ENCODE results near the gene NTNG2.

Gene NTNG2

DNA sequence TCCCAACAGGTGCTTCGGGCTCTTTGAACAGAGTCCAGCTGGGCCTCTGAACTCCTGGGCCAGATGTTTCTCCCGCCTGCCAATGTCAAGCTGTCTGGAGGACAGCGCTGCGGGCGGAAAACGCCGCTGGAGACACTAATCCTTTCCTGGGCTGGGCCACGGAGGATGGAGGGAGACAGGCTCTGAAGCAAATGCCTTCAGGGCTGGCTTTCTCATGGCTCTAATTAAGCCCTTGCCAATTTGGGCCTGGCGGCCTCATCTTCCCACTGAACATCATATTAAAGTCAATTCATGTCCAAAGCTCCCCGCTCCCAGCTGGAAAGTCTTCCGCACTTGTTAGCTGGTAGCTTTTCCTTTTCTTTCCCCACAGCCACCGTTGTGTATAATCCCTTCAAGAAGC is 72.7 kb downstream of the NTNG2 start:
- DNase-seq (ENCODE audit: insufficient read length, low spot score) (no peak), FAIRE-seq (no peak)
- no peak for TF ChIP-seq POLR2A (IDR thresholded peaks at IDR 0.05; ENCODE audit: low read depth, low read length)

DNA sequence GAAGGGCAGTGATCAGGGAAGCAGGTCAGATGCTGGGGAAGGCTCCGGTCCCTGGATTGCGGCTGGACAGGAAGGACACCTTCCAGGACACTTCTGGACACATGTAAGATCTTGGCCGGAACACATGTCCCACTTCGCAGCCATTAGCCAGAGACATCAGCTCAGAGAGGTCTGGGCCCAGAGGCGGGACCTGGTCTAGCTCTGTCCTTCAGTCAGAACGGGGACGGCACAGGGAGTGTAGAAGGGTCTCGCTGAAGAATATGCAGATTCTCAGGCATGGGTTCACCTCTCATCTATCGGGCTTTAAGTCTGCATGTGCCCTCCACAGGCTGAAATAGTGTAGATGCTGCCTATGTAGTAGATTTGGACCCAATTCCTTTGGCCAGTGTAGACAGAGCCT is 73.3 kb downstream of the NTNG2 start:
- DNase-seq (ENCODE audit: insufficient read length, low spot score) (no peak), FAIRE-seq (no peak)
- TF ChIP-seq POLR2A (IDR thresholded peaks at IDR 0.05; ENCODE audit: low read depth, low read length): no peak

DNA sequence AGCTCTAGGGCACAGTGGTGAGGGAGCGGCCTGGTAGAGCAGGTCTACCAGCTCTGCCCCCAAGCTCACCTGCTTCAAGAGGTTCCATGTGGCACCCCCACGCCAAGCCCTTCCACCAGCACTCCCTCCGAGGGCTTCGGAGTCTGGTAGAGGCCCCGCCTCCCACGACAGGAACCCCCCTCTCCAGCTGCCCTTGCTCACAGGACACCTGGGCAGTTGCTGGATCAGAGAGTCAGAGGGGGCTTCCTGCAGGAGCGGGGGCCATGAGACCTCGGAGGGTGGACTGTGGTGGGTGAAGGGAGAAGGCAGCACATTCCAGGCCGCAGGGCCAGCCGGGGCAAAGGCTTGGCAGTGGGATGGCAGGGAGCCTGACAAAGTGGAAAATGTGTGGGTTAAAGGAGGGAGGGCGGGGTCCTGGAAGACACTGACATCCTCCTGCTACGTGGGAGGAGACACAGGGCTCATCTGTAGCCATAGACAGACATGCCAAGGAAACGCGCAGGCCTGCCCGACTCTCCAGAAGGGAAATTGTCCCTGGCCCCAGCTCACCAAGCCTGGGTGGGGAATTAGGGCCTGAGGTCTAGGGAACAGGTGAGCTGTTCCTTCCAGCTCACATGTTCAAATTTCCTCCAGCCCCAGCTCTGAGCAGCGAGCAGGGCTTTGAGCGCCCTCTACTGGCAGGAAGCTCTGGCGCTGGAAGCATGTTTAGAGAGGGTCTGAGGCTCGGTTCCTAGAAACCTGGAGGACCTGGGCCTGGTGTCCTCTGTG is 74.2 kb downstream of the NTNG2 start:
- DNase-seq (ENCODE audit: insufficient read length, low spot score): peak; percentile 87
- peak; percentile 57 for FAIRE-seq
- no peak for TF ChIP-seq POLR2A (IDR thresholded peaks at IDR 0.05; ENCODE audit: low read depth, low read length)

DNA sequence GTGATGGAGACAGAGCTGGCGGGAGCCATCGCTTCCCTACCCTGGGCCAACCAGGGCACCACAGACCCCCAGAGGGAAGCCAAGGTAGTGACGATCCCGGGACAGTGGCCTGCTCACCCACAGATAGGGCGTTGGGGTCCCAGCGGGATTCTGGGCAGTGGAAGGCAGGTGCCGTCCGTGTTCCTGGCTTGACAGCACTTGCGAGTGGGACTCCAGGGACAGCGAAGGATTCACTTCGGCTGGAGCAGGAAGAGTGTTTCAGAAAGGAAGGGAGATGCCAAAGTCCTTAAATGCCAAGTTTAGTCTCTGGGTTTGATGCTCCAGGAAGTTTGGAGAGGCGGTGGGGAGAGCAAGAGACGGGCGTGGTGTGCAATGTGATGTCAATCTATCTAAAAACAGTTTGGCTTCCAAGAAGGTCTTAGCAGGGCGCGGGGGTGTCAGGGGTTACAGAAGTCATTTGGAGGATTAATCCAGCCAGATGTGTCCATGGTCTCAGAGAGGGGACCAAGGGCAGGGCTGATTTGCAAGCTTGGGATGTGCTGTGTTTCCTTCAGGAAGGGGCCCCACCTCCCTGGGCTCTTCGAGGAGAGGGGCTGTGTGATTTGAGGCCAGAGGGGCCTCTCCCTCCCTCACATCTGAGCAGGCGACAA is 74.9 kb downstream of the NTNG2 start:
- no peak for TF ChIP-seq POLR2A (IDR thresholded peaks at IDR 0.05; ENCODE audit: low read depth, low read length)

DNA sequence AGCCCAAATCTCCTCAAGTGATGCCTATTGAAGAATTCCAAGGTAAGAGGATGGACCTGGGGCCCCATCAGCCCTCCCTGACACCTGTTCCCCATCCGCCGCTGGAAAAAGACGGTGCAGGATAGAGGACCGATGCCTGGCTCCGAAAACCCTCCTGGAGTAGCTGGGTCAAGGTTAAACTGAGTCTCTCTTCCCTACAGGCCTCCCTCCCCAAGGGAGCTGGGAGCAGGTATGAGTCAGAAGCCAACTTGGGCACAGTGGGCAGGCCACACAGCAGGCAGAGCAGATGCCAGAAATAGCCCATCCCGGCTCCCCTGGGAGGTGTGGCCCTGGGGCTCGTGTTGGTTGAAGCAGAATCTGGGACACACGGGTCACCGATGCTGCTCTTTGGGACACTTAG is 75.6 kb downstream of the NTNG2 start:
- TF ChIP-seq POLR2A (IDR thresholded peaks at IDR 0.05; ENCODE audit: low read depth, low read length): no peak
- DNase-seq (ENCODE audit: insufficient read length, low spot score) (peak; percentile 98), FAIRE-seq (peak; percentile 89)

More for the DNA sequence above, 74.9 kb downstream of the NTNG2 start:
- DNase-seq (ENCODE audit: insufficient read length, low spot score): no peak
- FAIRE-seq: no peak

DNA sequence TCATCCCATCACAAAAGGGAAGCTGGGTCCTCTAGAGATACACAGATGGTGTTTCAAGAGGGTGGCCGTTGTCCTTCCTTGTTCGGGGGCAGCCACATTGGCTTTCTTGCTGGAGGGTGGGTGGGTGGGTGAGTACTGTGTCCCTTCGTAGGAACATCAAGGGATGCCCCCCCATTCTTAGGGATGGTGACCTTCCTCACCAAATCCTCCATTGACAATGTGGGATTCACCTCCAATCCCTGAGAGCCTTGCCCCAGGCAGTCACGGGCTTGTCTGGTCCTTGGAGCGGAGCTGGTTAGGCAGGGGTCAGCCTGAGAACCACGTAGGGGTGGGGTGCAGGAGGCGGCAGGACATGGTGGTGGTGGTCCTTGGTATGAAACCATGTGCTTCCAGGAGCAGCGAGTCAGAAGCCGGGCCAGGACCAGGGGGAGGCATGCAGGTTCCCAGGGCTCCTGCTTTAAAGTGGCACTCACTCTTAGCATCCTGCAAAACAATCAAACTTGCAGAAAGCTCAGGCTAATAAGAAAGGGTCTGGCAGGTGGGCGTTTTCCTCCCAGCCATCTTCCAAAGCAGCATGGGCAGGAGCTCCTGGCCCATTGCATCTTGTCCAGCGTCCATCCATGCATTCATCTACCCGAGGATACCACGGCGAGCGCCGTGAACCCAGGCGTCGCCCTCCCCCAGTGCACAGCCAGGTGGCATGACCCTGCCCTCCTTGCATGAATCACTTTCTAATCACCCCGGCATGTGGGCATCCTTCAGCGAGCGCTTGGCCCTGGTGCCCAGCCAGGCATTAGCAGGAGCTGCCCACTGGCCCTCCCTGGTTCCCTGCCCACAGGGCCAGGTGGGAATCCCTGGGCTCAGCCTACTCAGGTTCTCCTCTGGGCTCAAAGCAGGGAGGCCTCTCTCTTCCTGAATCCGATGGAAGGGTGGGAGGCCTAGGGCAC is 76.4 kb downstream of the NTNG2 start:
- no peak for TF ChIP-seq POLR2A (IDR thresholded peaks at IDR 0.05; ENCODE audit: low read depth, low read length)
- peak; percentile 55 for FAIRE-seq
- DNase-seq (ENCODE audit: insufficient read length, low spot score): peak; percentile 89

DNA sequence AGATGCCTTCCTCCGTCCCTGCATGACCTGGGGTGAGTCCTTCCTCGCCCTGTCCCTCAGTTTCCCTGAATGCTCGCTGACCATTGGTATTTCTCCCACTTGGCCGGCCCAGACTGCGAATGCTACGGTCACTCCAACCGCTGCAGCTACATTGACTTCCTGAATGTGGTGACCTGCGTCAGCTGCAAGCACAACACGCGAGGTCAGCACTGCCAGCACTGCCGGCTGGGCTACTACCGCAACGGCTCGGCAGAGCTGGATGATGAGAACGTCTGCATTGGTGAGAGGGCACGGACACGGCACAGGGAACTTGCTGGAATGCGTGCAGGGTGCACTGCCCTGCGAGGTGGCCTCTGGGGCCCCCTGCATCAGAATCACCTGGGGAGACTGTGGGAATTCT is 77.1 kb downstream of the NTNG2 start:
- DNase-seq (ENCODE audit: insufficient read length, low spot score) (no peak), FAIRE-seq (no peak)
- TF ChIP-seq POLR2A (IDR thresholded peaks at IDR 0.05; ENCODE audit: low read depth, low read length): no peak

DNA sequence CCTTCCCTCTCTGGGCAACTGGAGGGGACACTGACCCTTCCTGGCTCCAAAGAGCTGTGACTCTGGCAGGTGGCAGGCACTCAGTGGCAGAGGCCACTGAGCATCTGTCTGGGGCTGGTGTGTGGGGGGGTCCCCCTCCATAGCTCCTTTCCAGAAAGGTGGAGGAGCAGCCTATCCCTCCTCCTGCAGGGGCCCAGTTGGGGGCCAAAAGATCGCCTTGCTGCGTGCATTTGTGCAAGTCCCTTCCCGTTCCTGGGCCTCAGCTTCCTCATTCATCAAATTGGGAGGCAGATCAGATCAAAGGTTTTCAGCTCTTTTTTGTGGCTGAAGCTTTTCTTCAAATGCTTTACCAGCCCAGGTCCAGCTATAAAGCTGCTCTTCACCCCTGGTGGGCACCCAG is 77.7 kb downstream of the NTNG2 start:
- no peak for TF ChIP-seq POLR2A (IDR thresholded peaks at IDR 0.05; ENCODE audit: low read depth, low read length)
- no peak for FAIRE-seq
- no peak for DNase-seq (ENCODE audit: insufficient read length, low spot score)

DNA sequence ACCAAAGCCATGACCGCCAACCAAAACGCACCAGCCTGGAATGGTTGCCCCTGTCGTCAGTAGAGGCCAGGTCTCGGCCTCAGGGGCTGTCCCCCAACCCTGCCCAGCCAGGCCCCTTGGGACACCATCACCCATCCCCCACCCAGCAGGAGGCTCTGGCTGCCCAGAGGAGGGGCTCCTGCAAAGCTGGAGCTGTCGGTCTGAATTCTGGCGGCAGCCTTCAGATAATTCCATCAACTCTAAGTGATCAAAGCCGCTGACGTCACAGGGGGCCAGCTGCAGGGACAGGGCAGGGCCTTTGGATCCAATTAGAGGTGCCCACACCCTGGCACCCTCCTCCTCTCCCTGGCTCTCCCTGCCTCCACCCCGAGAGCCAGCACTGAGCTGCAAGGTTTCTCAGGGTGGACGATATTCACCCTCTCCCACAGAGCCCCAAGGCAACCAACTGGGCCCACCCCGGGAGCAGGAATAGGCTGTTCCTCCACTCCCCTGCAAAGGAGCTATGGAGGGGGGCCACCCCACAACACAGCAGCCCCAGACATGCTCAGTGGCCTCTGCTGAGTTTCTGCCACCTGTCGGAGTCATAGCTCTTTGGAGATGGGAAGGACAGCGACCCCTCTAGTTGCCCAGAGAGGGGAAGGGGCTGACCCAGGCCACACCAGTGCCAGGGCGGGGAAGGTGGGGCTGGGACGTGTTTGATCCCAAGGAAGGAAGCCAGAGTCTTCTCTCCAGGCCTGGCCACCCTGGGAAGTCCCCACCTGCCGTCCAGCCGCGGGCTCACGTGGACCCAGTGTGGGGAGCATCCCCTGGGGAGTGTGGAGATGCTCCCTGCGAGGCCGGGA is 78.4 kb downstream of the NTNG2 start:
- FAIRE-seq: no peak
- DNase-seq (ENCODE audit: insufficient read length, low spot score): no peak
- TF ChIP-seq POLR2A (IDR thresholded peaks at IDR 0.05; ENCODE audit: low read depth, low read length): no peak

DNA sequence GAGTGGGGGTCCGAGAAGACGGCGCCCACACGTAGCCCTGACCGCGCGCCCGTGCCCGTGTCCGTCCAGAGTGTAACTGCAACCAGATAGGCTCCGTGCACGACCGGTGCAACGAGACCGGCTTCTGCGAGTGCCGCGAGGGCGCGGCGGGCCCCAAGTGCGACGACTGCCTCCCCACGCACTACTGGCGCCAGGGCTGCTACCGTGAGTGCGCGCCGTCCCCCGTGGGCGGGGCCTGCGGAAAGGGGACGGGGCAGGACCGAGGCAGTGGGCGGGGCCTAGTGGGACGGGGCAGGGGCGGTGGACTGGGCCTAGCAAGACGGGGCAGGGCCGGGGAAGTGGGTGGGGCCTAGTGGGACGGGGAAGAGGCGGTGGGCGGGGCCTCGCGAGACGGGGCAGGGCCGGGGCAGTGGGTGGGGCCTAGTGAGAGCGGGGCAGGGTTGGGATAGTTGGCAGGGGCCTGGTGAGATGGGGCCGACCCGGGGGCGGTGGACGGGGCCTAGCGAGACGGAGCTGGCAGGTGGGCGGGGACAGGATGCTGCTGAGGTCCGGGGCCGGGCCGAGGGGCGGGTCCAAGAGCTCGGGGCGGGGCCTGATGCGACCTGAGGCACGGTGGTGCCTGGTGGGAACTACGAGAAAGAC is 79.1 kb downstream of the NTNG2 start:
- TF ChIP-seq POLR2A (IDR thresholded peaks at IDR 0.05; ENCODE audit: low read depth, low read length): no peak
- no peak for FAIRE-seq

DNA sequence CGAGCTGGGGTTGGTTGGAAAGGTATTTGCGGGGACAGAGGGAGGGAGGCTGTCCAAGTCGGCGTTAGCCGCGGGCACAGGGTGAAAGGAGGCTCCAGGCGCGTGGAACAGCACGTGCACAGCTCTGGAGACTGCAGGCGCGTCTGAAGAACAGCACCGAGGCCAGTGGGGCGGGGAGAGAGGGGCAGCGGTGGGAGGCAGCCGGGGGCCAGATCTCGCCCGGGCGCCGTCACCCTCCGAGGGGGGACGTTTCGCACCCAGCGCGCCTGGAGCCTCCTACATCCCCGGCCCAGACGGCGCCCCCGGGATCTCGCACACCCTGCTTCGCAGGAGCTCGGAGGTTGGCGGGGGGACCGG is 79.6 kb downstream of the NTNG2 start:
- DNase-seq (ENCODE audit: insufficient read length, low spot score) (no peak), FAIRE-seq (no peak)
- no peak for TF ChIP-seq POLR2A (IDR thresholded peaks at IDR 0.05; ENCODE audit: low read depth, low read length)

More for the DNA sequence above, 79.1 kb downstream of the NTNG2 start:
- peak; percentile 90 for DNase-seq (ENCODE audit: insufficient read length, low spot score)

DNA sequence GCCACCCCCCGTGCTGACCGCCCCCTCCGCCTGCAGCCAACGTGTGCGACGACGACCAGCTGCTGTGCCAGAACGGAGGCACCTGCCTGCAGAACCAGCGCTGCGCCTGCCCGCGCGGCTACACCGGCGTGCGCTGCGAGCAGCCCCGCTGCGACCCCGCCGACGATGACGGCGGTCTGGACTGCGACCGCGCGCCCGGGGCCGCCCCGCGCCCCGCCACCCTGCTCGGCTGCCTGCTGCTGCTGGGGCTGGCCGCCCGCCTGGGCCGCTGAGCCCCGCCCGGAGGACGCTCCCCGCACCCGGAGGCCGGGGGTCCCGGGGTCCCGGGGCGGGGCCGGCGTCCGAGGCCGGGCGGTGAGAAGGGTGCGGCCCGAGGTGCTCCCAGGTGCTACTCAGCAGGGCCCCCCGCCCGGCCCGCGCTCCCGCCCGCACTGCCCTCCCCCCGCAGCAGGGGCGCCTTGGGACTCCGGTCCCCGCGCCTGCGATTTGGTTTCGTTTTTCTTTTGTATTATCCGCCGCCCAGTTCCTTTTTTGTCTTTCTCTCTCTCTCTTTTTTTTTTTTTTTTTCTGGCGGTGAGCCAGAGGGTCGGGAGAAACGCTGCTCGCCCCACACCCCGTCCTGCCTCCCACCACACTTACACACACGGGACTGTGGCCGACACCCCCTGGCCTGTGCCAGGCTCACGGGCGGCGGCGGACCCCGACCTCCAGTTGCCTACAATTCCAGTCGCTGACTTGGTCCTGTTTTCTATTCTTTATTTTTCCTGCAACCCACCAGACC is 80.2 kb downstream of the NTNG2 start:
- FAIRE-seq: no peak
- TF ChIP-seq POLR2A (IDR thresholded peaks at IDR 0.05; ENCODE audit: low read depth, low read length): no peak
- no peak for DNase-seq (ENCODE audit: insufficient read length, low spot score)
